ENCODE results near the gene GBF1. TPM values are rescaled to one million over a fixed set of nuclear protein-coding genes. Genes with fewer than 3 reads are reported as not detected.

The GBF1 gene
- polyA plus RNA-seq, 1 of the 3 experiments (the other 2 are of a cell fraction) = 12.3 TPM

- POLR2A ChIA-PET = no interaction called here
- no peaks in the 10 kb centered on the region for H3F3A ChIP-seq (replicated peaks; ENCODE audit: insufficient read depth)
- H2AFZ ChIP-seq (ENCODE audit: low read depth) = no peak overlapping the region
- CTCF ChIA-PET = interaction anchor here (0.8 to 3.2 kb wide), 7 partner anchors 15 to 96 kb away, joined by 3 to 12 read pairs (median 8); no protein-coding TSS in a partner anchor
- peaks cover 52% of the 10 kb centered on the region for H3K79me2 ChIP-seq (ENCODE audit: insufficient read depth)
- H4K20me1 ChIP-seq (ENCODE audit: insufficient read depth) = peaks cover 25% of the 10 kb centered on the region; the same call in 1 of the 2 replicates
- H3K9me2 ChIP-seq = no peaks in the 10 kb centered on the region
- no peak overlapping the region for H3K9ac ChIP-seq
- H3K27ac ChIP-seq (ENCODE audit: low read depth in 2 of 2, low read length in 1 of 2) = no peak overlapping the region
- H3K9me3 ChIP-seq = no peaks in the 10 kb centered on the region
- no peaks in the 10 kb centered on the region for H3K27me3 ChIP-seq (ENCODE audit: insufficient read depth)
- H3K4me3 ChIP-seq (ENCODE audit: low read depth in 2 of 2, low read length in 1 of 2) = no peak overlapping the region
- WGBS (ENCODE audit: low lambda C conversion rate) = 88% methylated on average over 2 of the region's 2 CpGs
- H3K4me1 ChIP-seq (ENCODE audit: control insufficient read depth in 1 of 2, insufficient read depth in 2 of 2, low read depth in 1 of 2, low read length in 1 of 2) = no peaks in the 10 kb centered on the region; a peak in 1 of 4 replicates
- H3K4me2 ChIP-seq = no peak overlapping the region
- DNase-seq = no peak
- TF ChIP-seq SIN3A (IDR thresholded peaks at IDR 0.05; ENCODE audit: borderline replicate concordance, low read depth, low read length) (no peak), RCOR1 (IDR thresholded peaks at IDR 0.05; ENCODE audit: low read length) (no peak)
- H3K36me3 ChIP-seq (replicated peaks in 1 of 2; ENCODE audit: control insufficient read depth in 1 of 2, insufficient read depth in 2 of 2, low read length in 1 of 2) = no peaks in the 10 kb centered on the region
These were observed 82.3 kb downstream of the GBF1 start for GRCh38 chr10:102327641-102328040.

GRCh38 chr10:102332772-102333171 is 87.4 kb downstream of the GBF1 start:
- H2AFZ ChIP-seq (ENCODE audit: low read depth) = no peak overlapping the region
- no peaks in the 10 kb centered on the region for H3K9me3 ChIP-seq
- no peaks in the 10 kb centered on the region for H3K9me2 ChIP-seq
- peaks cover 10% of the 10 kb centered on the region; the same call in 1 of the 2 replicates for H4K20me1 ChIP-seq (ENCODE audit: insufficient read depth)
- CTCF ChIA-PET = interaction anchor here (1.0 to 2.5 kb wide), 4 partner anchors 14 to 163 kb away, joined by 4 to 22 read pairs (median 4); no protein-coding TSS in a partner anchor
- H3K4me1 ChIP-seq (ENCODE audit: control insufficient read depth in 1 of 2, insufficient read depth in 2 of 2, low read depth in 1 of 2, low read length in 1 of 2) = peaks cover 0 to 6% of the 10 kb centered on the region in 2 experiments; a peak in 1 of 4 replicates
- no peak overlapping the region for H3K9ac ChIP-seq
- H3K27ac ChIP-seq (ENCODE audit: low read depth in 2 of 2, low read length in 1 of 2) = no peak overlapping the region
- no peak for DNase-seq
- POLR2A ChIA-PET = no interaction called here
- peaks cover 22% of the 10 kb centered on the region; the same call in 1 of the 2 replicates for H3K79me2 ChIP-seq (ENCODE audit: insufficient read depth)
- no peaks in the 10 kb centered on the region for H3F3A ChIP-seq (replicated peaks; ENCODE audit: insufficient read depth)
- H3K27me3 ChIP-seq (ENCODE audit: insufficient read depth) = no peaks in the 10 kb centered on the region
- H3K36me3 ChIP-seq (replicated peaks in 1 of 2; ENCODE audit: control insufficient read depth in 1 of 2, insufficient read depth in 2 of 2, low read length in 1 of 2) = no peaks in the 10 kb centered on the region
- TF ChIP-seq EP300 (IDR thresholded peaks at IDR 0.05; ENCODE audit: borderline replicate concordance in 1 of 2, low read depth in 1 of 2, low read length in 1 of 2) (no peak), RFX5 (IDR thresholded peaks at IDR 0.05; ENCODE audit: low read length) (no peak), TCF12 (IDR thresholded peaks at IDR 0.05) (no peak), SIN3A (IDR thresholded peaks at IDR 0.05; ENCODE audit: borderline replicate concordance, low read depth, low read length) (no peak), ZBTB33 (IDR thresholded peaks at IDR 0.05; ENCODE audit: borderline replicate concordance, low read depth) (no peak), EZH2phosphoT487 (IDR thresholded peaks at IDR 0.05; ENCODE audit: borderline replicate concordance, low read depth) (no peak), CHD2 (IDR thresholded peaks at IDR 0.05; ENCODE audit: low read length, partially characterized antibody) (no peak), MXI1 (IDR thresholded peaks at IDR 0.05; ENCODE audit: low read depth, low read length) (no peak), SMC3 (IDR thresholded peaks at IDR 0.05; ENCODE audit: low read depth, low read length) (no peak), IRF3 (IDR thresholded peaks at IDR 0.05; ENCODE audit: low read depth, low read length) (no peak), FOXM1 (IDR thresholded peaks at IDR 0.05; ENCODE audit: low read depth) (no peak), TEAD4 (IDR thresholded peaks at IDR 0.05; ENCODE audit: borderline replicate concordance, insufficient read depth) (no peak), POLR2AphosphoS5 (IDR thresholded peaks at IDR 0.05; ENCODE audit: low read depth, low read length) (no peak), RAD21 (IDR thresholded peaks at IDR 0.05; ENCODE audit: low read length) (no peak)
- TF ChIP-seq, protein P1, sequence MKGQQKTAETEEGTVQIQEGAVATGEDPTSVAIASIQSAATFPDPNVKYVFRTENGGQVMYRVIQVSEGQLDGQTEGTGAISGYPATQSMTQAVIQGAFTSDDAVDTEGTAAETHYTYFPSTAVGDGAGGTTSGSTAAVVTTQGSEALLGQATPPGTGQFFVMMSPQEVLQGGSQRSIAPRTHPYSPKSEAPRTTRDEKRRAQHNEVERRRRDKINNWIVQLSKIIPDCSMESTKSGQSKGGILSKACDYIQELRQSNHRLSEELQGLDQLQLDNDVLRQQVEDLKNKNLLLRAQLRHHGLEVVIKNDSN (IDR thresholded peaks at IDR 0.05; ENCODE audit: borderline replicate concordance, low read depth) = no peak
- TF ChIP-seq, protein P2, sequence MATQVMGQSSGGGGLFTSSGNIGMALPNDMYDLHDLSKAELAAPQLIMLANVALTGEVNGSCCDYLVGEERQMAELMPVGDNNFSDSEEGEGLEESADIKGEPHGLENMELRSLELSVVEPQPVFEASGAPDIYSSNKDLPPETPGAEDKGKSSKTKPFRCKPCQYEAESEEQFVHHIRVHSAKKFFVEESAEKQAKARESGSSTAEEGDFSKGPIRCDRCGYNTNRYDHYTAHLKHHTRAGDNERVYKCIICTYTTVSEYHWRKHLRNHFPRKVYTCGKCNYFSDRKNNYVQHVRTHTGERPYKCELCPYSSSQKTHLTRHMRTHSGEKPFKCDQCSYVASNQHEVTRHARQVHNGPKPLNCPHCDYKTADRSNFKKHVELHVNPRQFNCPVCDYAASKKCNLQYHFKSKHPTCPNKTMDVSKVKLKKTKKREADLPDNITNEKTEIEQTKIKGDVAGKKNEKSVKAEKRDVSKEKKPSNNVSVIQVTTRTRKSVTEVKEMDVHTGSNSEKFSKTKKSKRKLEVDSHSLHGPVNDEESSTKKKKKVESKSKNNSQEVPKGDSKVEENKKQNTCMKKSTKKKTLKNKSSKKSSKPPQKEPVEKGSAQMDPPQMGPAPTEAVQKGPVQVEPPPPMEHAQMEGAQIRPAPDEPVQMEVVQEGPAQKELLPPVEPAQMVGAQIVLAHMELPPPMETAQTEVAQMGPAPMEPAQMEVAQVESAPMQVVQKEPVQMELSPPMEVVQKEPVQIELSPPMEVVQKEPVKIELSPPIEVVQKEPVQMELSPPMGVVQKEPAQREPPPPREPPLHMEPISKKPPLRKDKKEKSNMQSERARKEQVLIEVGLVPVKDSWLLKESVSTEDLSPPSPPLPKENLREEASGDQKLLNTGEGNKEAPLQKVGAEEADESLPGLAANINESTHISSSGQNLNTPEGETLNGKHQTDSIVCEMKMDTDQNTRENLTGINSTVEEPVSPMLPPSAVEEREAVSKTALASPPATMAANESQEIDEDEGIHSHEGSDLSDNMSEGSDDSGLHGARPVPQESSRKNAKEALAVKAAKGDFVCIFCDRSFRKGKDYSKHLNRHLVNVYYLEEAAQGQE (IDR thresholded peaks at IDR 0.05; ENCODE audit: low read depth, low read length) = no peak
- TF ChIP-seq, protein P3, sequence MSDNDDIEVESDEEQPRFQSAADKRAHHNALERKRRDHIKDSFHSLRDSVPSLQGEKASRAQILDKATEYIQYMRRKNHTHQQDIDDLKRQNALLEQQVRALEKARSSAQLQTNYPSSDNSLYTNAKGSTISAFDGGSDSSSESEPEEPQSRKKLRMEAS (IDR thresholded peaks at IDR 0.05; ENCODE audit: low read depth) = no peak
- no peak overlapping the region for H3K4me2 ChIP-seq
- H3K4me3 ChIP-seq (ENCODE audit: low read depth in 2 of 2, low read length in 1 of 2) = no peak overlapping the region
